GM23248 (cell line): ENCODE results near the gene MBOAT1.
"Not testable (repeated sequence)": the region's sequence is repeated elsewhere in the genome, so short reads cannot be mapped to it uniquely, and the experiment has no call there.

ENCODE experiments used
- EZH2 ChIP-seq: fragments of 200-600 bp; sonication (generic); IDR thresholded peaks from 2 replicates; pipeline ENCODE4 v1.6.1; 2018; ENCODE audit warnings: antibody characterized with exemption, mild to moderate bottlenecking; ENCODE audit not compliant: insufficient read depth, poor library complexity, severe bottlenecking
- EZH2phosphoT487 ChIP-seq: fragments of 200-600 bp; sonication (generic); IDR thresholded peaks from 2 replicates; pipeline ENCODE4 v1.6.1; 2018; ENCODE audit warnings: antibody characterized with exemption, moderate library complexity, mild to moderate bottlenecking, low read depth; ENCODE audit not compliant: insufficient read depth

- not testable (repeated sequence) for TF ChIP-seq EZH2, EZH2phosphoT487
Measured at GRCh38 chr6:20139127-20139963, 72.9 kb downstream of the MBOAT1 start.
